KOPT-K1 (cell line): Measurements from ENCODE around the gene GPATCH4.
"Not testable (repeated sequence)": the region's sequence is repeated elsewhere in the genome, so short reads cannot be mapped to it uniquely, and the experiment has no call there.

Source experiments
- H3K27ac ChIP-seq: fragments of 200-600 bp; sonication (generic); 2 replicates; pipeline ENCODE4 v1.5.1; 2016; ENCODE audit warnings: antibody characterized with exemption, mild to moderate bottlenecking, low read depth, low read length; ENCODE audit not compliant: poor library complexity, severe bottlenecking
- H3K36me3 ChIP-seq: fragments of 200-600 bp; sonication (generic); 2 replicates; pipeline ENCODE4 v1.5.1; 2017; ENCODE audit warnings: antibody characterized with exemption, mild to moderate bottlenecking, low read length, moderate library complexity; ENCODE audit not compliant: insufficient read depth
- H3K9me3 ChIP-seq: fragments of 200-600 bp; sonication (generic); 2 replicates; pipeline ENCODE4 v1.5.1; 2017; ENCODE audit warnings: antibody characterized with exemption, low read length, mild to moderate bottlenecking; ENCODE audit not compliant: insufficient read depth, poor library complexity, severe bottlenecking

Gene GPATCH4

DNA sequence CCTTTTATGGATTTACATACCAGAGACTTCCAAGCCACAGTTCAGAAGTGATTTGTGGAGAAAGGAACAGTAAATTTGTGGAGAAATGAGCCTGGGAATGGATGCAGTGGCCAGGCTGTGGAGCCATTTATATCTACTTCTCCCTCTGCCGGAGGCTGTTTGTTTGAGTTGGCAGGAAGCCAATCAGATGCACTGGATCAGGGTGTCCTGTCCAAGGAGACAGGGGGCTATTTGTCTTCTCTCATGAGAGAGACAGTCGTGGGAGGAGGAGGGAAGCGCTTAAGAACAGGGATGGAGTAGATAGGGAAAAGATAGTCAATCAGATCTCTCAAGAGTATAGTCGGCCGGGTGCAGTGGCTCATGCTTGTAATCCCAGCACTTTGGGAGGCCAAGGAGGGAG lies 15.2 kb upstream of the GPATCH4 start:
- Histone ChIP-seq H3K9me3 (no peaks in the 10 kb centered on the region), H3K36me3 (no peaks in the 10 kb centered on the region), H3K27ac (no peak overlapping the region)

DNA sequence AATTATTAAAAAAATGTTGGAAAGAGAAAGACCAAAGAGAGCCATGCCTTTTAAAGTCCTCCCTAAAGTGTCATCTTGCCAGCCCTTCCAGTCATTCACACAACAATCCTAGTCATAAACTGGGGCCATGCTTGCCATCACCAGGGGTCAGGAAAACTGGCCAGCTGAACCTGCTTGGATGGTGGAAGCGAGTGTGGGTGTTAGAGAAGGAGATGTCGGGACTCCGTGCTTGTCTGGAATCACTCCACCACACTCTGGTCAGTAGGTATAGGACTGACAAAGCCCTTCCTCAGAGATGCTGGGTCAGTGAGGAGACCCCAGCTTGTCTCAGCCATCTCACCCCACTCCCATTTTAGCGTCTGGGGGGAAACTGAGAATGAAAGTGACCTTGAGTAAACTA lies 14.7 kb upstream of the GPATCH4 start:
- Histone ChIP-seq H3K27ac (no peak overlapping the region), H3K36me3 (no peaks in the 10 kb centered on the region), H3K9me3 (no peaks in the 10 kb centered on the region)

DNA sequence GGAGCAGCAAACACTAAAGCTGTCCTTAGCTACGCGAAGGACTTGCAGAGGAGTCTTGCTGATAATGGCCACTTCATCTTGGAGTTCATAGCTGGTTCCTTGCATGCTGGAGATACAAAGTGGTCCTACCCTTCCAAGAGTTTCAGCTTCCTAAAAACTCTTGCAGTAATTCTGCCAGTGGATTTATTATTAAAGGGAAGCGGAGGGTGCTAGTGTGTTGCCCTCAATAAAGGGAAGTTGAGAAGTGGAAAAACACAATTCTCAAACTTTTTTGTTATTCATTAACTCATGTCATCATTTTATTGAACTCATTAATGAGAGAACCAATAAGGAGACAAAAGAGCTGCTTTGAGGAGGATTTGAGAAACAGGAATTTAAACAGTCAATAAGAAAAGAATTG lies 11.4 kb upstream of the GPATCH4 start:
- no peaks in the 10 kb centered on the region for H3K9me3 ChIP-seq

DNA sequence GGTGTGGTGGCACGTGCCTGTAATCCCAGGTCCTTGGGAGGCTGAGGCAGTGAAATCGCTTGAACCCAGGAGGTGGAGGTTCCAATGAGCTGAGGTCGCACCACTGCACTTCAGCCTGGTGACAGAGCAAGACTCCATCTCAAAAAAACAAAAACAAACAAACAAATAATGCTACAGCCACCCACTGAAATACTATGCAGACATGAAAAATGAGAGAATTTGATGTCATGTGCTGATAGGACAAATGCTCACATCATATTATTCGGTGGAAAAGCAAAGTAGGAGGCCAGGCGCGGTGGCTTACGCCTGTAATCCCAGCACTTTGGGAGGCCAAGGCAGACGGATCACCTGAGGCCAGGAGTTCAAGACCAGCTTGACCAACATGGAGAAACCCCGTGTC lies 8.8 kb upstream of the GPATCH4 start:
- H3K27ac ChIP-seq, H3K9me3 ChIP-seq, H3K36me3 ChIP-seq: not testable (repeated sequence)

More for the DNA sequence above, 11.4 kb upstream of the GPATCH4 start:
- Histone ChIP-seq H3K27ac (no peak overlapping the region), H3K36me3 (no peaks in the 10 kb centered on the region)

DNA sequence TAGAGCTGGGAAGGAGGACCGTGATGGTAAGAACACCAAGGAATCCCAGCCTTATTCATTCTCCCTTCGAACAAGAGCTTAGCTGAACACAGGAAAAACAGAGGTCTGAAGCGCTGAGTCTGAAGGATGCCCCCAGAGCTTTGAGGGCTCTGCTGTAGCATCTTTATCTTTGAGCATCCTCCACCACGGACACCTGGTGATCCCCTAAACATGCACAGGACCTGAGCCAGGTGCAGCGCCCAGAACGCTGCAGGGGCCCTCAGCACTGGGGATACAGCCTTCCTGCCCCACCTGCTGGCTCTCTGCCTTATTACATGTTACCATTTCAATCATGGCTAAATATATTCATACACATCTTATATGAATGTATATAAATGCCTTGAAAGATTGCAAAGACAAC lies 7.7 kb upstream of the GPATCH4 start:
- H3K9me3 ChIP-seq = no peaks in the 10 kb centered on the region
- no peaks in the 10 kb centered on the region for H3K36me3 ChIP-seq
- H3K27ac ChIP-seq = no peak overlapping the region

DNA sequence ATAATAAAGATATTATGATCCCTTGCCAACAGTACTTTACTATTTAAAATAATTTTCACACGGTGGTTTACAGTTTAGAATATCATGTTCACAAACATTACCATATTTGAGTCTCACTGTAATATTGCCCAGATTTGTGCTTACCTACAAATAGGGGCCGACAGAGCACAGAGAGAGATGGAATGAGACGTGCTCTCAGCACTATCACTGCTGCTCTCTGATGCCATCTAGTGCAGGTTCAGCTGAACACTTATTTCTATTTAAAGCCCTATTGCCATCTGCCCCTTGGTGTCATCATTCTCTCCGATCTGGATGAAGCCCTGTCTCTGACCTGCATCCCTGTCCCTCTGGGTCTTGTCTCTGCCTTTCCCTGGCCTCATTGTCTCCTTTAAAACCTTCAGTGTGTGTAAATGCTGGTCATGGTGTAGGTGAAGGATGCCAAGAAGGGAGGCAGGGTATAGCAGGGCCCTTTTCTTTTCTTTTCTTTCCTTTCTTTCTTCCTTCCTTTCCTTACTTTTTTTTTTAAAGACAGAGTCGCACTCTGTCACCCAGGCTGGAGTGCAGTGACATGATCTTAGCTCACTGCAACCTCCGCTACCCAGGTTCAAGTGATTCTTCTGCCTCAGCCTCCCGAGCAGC lies 6.9 kb upstream of the GPATCH4 start:
- Histone ChIP-seq H3K9me3 (no peaks in the 10 kb centered on the region), H3K36me3 (no peaks in the 10 kb centered on the region), H3K27ac (no peak overlapping the region)

DNA sequence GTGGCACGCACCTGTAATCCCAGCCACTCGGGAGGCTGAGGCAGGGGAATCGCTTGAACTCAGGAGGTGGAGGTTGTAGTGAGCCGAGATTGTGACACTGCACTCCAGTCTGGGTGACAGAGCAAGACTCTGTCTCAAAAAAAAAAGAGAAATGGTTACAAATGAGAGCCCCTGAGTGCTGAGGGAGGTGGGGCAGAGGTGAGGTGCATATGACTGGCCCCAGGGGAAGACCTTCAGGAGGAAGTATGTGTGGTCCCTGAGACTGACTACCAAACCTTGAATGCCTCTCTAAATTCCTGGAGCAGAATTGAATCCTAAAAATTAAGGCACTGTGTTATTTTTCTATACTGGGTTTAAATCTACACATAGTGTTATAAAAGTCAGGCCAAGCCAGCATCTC lies 6.1 kb upstream of the GPATCH4 start:
- not testable (repeated sequence) for H3K9me3 ChIP-seq, H3K36me3 ChIP-seq, H3K27ac ChIP-seq

DNA sequence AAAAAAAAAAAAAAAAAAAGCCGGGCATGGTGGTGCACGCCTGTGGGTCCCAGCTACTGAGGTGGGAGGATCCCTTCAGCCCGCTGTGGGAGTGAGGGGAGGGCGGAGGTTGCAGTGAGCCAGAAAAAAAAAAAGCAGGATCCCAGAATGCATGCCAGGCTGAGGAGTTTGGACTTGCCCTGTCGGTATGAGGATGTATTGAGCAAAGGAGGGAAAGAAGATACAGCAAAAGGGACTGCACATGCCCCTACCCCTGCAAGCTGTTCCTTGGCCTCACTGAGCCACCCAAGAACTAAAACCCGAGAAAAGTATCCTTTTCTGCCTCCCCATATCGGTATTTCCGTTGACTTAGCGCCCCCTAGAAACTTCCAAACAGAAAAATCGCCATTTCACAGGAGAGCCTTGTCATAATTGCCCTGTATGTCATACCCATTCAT lies 1.3 kb upstream of the GPATCH4 start:
- Histone ChIP-seq H3K36me3 (peaks cover 15% of the 10 kb centered on the region), H3K27ac (no peak overlapping the region), H3K9me3 (no peaks in the 10 kb centered on the region)

DNA sequence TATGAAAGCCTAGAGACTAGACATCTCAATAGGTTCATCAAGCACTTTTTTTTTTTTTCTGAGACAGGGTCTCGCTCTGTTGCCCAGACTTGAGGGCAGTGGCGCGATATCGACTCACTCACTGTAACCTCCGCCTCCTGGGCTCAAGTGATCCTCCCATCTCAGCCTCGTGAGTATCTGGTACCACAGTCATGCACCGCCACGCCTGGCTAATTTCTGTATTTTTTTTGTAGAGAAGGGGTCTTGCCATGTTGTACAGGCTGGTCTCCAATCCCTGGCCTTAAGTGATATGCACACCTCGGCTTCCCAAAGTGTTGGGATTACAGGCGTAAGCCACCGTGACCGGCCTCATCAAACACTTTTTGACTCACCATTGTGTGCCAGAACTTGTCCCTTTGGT lies 613 bp upstream of the GPATCH4 start:
- H3K27ac ChIP-seq = peak overlapping the region; percentile 72
- H3K36me3 ChIP-seq = peaks cover 22% of the 10 kb centered on the region
- no peaks in the 10 kb centered on the region for H3K9me3 ChIP-seq

DNA sequence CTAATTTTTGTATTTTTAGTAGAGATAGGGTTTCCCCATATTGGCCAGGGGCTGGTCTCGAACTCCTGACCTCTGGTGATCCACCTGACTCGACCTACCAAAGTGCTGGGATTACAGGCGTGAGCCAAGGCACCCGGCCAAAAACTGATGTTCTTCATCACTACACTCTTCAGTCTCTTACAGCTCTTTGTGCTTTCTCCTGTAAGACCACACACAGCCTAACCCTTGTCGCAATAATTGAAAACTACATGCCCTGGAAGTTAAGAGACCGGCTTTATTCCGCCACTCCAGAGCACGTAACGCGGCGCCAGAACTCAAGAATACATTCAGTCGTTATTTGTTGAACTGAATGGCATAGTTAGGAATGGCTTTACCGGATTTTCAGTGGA lies 552 bp downstream of the GPATCH4 start:
- peak overlapping the region; percentile 72 for H3K27ac ChIP-seq
- H3K9me3 ChIP-seq = no peaks in the 10 kb centered on the region
- H3K36me3 ChIP-seq = peaks cover 34% of the 10 kb centered on the region

DNA sequence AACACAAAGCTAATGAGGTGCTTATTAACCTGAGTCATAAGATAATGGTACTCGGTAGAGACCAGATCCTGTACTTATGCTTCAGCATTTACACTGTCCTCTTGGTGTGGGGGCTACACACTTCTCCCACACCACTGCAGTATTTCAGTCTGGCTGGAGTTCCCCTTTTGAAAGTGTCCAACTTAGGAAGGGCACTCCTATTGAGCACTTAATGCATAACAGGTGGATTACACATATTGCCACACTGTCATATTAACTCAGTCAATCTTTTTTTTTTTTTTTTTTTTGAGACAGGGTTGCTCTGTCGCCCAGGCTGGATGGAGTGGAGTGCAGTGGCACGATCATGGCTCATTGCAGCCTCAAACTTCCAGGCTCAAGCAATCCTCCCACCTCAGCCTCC lies 1.5 kb downstream of the GPATCH4 start:
- no peak overlapping the region for H3K27ac ChIP-seq
- peaks cover 43% of the 10 kb centered on the region for H3K36me3 ChIP-seq

DNA sequence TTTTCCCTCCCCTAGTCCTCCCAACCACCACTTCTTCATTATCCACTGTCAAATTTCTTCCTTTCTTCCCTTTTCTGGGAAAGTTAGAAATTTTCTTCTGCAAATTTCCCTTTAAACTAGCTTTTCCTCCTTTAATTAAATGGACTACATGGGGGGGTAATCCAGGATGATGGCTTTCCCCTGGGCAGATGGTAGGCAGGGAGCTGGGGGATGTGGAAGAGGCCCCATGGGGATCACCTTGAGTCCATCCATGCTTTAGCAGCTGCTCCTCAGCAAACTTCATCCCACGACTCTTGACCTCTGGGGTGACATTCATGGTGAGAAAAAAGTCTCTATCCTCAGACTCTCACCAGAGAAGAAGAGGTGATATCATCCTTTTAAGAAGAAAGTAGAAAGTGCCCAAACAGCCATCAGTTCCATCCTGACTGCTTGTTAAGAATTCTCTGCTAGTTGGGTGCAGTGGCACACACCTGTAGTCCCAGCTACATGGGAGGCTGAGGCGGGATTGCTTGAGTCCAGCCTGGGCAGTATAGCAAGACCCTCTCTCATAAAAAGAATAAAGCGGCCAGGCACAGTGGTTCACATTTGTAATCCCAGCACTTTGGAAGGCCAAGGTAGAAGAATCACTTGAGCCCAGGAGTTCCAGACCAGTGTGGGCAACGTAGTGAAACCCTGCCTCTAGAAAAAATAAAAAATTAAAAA lies 2.4 kb downstream of the GPATCH4 start:
- no peak overlapping the region for H3K27ac ChIP-seq
- no peaks in the 10 kb centered on the region for H3K9me3 ChIP-seq
- peaks cover 52% of the 10 kb centered on the region for H3K36me3 ChIP-seq

More for the DNA sequence above, 1.5 kb downstream of the GPATCH4 start:
- H3K9me3 ChIP-seq = no peaks in the 10 kb centered on the region

DNA sequence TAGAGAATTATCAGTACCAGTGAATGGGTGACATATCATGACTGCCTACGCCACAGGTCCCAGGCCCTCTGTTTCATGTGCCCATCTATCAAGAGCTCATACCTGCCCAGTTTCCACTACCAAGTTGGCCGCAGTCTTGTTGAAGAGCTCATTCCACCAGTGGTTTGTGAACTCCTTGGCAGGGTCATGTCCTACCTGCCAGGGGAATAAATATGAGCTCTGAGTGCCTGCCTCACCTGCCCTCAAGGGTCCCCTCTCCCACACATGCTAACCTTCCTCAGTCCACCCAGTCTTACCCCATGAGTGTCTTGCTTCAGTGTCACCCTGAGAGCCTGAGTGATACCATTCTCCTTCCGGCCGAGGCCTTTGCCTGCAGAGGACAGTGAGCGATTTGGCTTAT lies 3.2 kb downstream of the GPATCH4 start:
- Histone ChIP-seq H3K36me3 (peaks cover 60% of the 10 kb centered on the region), H3K9me3 (no peaks in the 10 kb centered on the region), H3K27ac (no peak overlapping the region)

DNA sequence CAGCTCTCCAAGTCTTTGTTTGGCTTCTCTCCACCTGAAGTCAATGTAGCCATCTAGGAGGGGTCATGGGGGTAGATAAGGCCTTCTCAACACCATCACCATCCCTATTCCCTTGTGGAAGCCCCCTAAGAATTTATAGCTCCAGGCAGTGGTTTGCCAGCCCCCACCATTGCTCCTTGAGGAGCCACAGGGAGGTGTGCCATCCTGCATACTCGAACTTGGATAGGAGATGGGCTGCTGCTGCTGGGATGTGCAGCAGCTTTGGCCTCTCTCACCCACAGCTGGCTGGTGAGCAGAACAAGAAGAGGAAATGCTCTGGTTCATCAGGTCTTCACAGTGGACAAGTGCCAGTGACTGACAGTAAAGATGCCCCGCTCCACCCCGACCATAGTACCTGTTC lies 4.9 kb downstream of the GPATCH4 start:
- Histone ChIP-seq H3K36me3 (peaks cover 66% of the 10 kb centered on the region), H3K27ac (no peak overlapping the region), H3K9me3 (no peaks in the 10 kb centered on the region)

DNA sequence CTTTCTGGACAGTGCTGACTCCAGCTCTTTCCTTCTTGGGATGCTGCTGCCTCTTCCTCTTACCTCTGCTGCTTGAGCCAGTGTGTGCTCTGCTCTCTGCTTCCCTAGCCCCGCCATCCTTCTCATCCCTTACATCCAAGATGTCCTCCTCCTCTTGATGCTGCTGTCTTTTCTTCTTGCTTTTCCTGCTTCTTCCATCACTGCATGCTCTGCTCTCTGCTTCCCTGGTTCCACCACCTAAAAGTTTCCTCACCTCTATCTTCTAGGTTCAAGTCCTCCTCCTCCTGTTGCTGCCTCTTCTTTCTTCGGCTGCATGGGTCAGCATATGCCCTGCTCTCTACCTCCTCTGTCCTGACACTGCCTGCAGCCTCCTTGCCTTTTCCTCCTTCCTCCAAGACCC lies 6.3 kb downstream of the GPATCH4 start:
- Histone ChIP-seq H3K9me3 (no peaks in the 10 kb centered on the region), H3K27ac (no peak overlapping the region), H3K36me3 (peaks cover 66% of the 10 kb centered on the region)

DNA sequence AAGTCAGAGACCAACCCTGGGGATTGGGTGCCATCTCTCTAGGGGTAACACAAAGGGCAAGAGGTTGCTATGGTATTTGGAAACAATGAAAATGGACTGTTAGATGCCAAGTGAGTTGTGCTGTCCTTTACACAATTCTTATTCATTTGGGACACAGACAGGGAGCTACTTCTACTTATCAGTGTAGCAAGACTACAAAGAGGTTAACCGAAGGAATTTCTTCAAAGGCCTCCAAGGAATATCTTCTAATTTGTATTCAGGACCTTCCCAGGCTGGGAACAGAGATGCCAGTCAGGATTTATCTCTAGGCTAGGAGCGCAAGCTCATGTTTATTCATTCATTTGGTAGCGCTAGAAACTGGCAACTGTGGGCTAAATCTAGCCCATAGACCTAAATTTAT lies 7.1 kb downstream of the GPATCH4 start:
- Histone ChIP-seq H3K36me3 (peaks cover 66% of the 10 kb centered on the region), H3K9me3 (no peaks in the 10 kb centered on the region), H3K27ac (no peak overlapping the region)
